Esophagus (tissue), 2 donors: ENCODE results near the gene MAPK13. TPM values are rescaled to one million over a fixed set of nuclear protein-coding genes. Genes with fewer than 3 reads are reported as not detected.
A peak's percentile ranks its signal among the peaks of the same experiment; 100 is the strongest.

ENCODE experiments used
- H3K27ac ChIP-seq, 2 donors: one replicate each; pipeline ENCODE4 v1.5.1; 2013; ENCODE audit warnings: low read depth in 2 of 2, mild to moderate bottlenecking in 2 of 2, inconsistent platforms in 1 of 2, low read length in 1 of 2, moderate library complexity in 1 of 2
- H3K27me3 ChIP-seq, 2 donors: one replicate each; pipeline ENCODE4 v1.6.1; 2013; ENCODE audit warnings: low read length in 2 of 2, control low read depth in 1 of 2, mild to moderate bottlenecking in 1 of 2; ENCODE audit not compliant: insufficient read depth in 2 of 2, control insufficient read depth in 1 of 2
- H3K36me3 ChIP-seq, 2 donors: one replicate each; pipeline ENCODE4 v1.6.1; 2013; ENCODE audit warnings: low read length in 1 of 2; ENCODE audit not compliant: control insufficient read depth in 2 of 2, insufficient read depth in 2 of 2
- H3K4me1 ChIP-seq, 2 donors: one replicate each; pipeline ENCODE4 v1.6.1; 2013; ENCODE audit warnings: low read length in 1 of 2; ENCODE audit not compliant: control insufficient read depth in 2 of 2, insufficient read depth in 2 of 2
- H3K4me3 ChIP-seq, 2 donors: one replicate each; pipeline ENCODE4 v1.5.1; 2013; ENCODE audit warnings: low read length in 2 of 2, mild to moderate bottlenecking in 2 of 2, low read depth in 1 of 2, moderate library complexity in 1 of 2
- H3K9me3 ChIP-seq, 2 donors: one replicate each; pipeline ENCODE4 v1.6.1; 2013; ENCODE audit warnings: mild to moderate bottlenecking in 2 of 2, low read depth in 1 of 2, low read length in 1 of 2, moderate library complexity in 1 of 2; ENCODE audit not compliant: control insufficient read depth in 2 of 2, insufficient read depth in 1 of 2
- WGBS, 2 donors: extraction: QIAGEN DNeasy Blood & Tissue Kit; methylation state at CpG; one replicate each; pipeline ENCODE4 v1.1.7; 2013; 5-methylcytosine and 5-hydroxymethylcytosine counted together
- polyA plus RNA-seq, 2 donors: library from polyadenylated mRNA; stranded (reverse); fragments of 200-250 nt; gene quantifications; one replicate each; pipeline ENCODE4 v1.2.3, GENCODE V29; 2013
- donor health status: healthy with polysubstance abuse.
- donor health status: Bipolar disorder and iron deficiency.

MAPK13 gene
- polyA plus RNA-seq, 2 donors = 53.3 to 91.8 TPM

DNA sequence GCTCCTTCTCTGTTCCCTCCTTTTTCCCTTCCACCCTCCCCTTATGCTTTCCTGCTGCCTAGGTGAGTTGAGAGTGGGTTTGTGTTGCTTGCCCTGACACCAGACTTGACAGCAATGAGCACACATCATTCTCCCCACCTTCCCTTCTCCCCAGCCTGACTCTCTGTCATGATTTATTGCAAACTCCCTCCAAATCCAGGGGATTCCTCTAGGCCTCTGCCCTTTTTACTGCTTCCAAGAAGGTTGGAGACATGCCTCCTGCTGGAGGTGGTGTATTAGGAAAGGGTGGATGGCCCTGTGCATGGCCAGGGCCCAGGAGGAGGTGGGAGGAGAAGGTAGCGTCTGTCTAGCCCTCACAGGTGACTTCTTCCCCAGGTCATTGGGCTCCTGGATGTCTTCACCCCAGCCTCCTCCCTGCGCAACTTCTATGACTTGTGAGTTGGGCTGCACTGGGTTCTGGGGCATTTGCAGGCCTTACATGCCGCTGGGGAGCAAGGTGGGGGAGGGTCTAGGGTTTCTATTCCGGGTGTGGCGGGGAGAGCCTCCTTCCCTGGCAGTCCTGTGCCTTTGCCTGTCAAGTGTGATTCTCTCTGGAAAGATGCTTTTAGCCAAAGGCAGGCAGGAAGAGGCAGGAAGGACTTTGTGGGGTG is 2.1 kb downstream of the MAPK13 start:
- Histone ChIP-seq H3K27me3 (no peaks in the 10 kb centered on the region), H3K9me3 (no peaks in the 10 kb centered on the region), H3K27ac (peak overlapping the region in 1 of 2 donors; percentile 94), H3K4me3 (peak overlapping the region in 1 of 2 donors; percentile 76), H3K4me1 (peaks cover 0 to 11% of the 10 kb centered on the region in 2 donors), H3K36me3 (peaks cover 0 to 19% of the 10 kb centered on the region in 2 donors)
- WGBS, 2 donors = 65 to 73% methylated on average over 5 of the region's 5 CpGs

GRCh38 chr6:36133148-36133547 is 2.8 kb downstream of the MAPK13 start:
- H3K4me3 ChIP-seq = no peak overlapping the region
- peaks cover 0 to 11% of the 10 kb centered on the region in 2 donors for H3K4me1 ChIP-seq
- WGBS, 2 donors = 83 to 86% methylated on average over 4 of the region's 4 CpGs
- H3K36me3 ChIP-seq = peaks cover 0 to 22% of the 10 kb centered on the region in 2 donors
- no peak overlapping the region for H3K27ac ChIP-seq
- no peaks in the 10 kb centered on the region for H3K9me3 ChIP-seq
- H3K27me3 ChIP-seq = no peaks in the 10 kb centered on the region

- WGBS, 2 donors = 81 to 89% methylated on average over 4 of the region's 4 CpGs
- Histone ChIP-seq H3K4me1 (peaks cover 0 to 7% of the 10 kb centered on the region in 2 donors), H3K36me3 (peaks cover 0 to 30% of the 10 kb centered on the region in 2 donors), H3K27me3 (no peaks in the 10 kb centered on the region), H3K9me3 (no peaks in the 10 kb centered on the region), H3K27ac (no peak overlapping the region), H3K4me3 (no peak overlapping the region)
Measured at GRCh38 chr6:36133912-36134311, 3.6 kb downstream of the MAPK13 start.

DNA sequence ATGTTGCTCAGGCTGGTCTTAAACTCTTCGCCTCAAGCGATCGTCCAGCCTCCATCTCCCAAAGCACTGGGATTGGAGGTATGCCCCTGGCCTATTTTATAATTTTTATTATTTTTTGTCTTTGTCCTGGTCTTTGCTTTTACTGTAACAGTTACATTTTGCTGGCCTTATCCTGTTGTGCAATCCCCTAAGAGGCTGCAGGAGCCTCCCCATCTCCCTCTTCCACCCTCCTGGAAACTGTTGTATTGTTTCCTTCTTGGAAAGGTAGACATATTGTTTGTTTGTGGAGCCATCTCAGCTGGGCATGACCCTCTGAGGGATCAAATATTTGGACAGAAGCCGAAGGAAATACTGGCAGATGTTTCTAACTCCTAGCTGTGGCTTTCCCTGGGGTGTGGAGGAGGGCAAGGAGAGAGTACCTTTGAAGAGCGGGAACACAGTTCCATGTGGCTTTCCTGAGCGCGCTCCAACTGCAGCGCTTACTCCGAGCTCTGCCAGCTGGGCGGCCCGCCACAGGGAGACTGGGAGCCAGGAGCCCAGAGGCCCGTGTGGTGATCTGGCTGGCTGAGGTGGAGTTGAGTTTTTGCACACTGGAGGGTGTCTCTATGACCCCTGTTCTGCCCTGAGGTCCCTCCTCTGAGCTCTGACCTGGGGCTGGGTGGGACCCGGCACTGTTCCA is 4.9 kb downstream of the MAPK13 start:
- Histone ChIP-seq H3K27me3 (no peaks in the 10 kb centered on the region), H3K4me1 (peaks cover 0 to 7% of the 10 kb centered on the region in 2 donors), H3K27ac (no peak overlapping the region), H3K36me3 (peaks cover 0 to 38% of the 10 kb centered on the region in 2 donors), H3K4me3 (no peak overlapping the region), H3K9me3 (no peaks in the 10 kb centered on the region)
- 67 to 68% methylated on average over 13 of the region's 13 CpGs for WGBS, 2 donors

- Histone ChIP-seq H3K27me3 (no peaks in the 10 kb centered on the region), H3K36me3 (peaks cover 0 to 38% of the 10 kb centered on the region in 2 donors), H3K4me1 (peaks cover 0 to 4% of the 10 kb centered on the region in 2 donors), H3K4me3 (no peak overlapping the region), H3K27ac (no peak overlapping the region), H3K9me3 (no peaks in the 10 kb centered on the region)
- WGBS, 2 donors = 88 to 89% methylated on average over 1 to 2 of the region's 2 CpGs
Measured at GRCh38 chr6:36136034-36136433, 5.7 kb downstream of the MAPK13 start.

GRCh38 chr6:36136551-36136950 is 6.2 kb downstream of the MAPK13 start:
- H3K4me3 ChIP-seq = no peak overlapping the region
- 96 to 97% methylated on average over 12 of the region's 12 CpGs for WGBS, 2 donors
- H3K27ac ChIP-seq = no peak overlapping the region
- H3K36me3 ChIP-seq = peaks cover 0 to 38% of the 10 kb centered on the region in 2 donors
- H3K4me1 ChIP-seq = peaks cover 0 to 4% of the 10 kb centered on the region in 2 donors
- no peaks in the 10 kb centered on the region for H3K9me3 ChIP-seq
- H3K27me3 ChIP-seq = no peaks in the 10 kb centered on the region

- 90 to 93% methylated on average over 15 of the region's 15 CpGs for WGBS, 2 donors
- Histone ChIP-seq H3K27me3 (no peaks in the 10 kb centered on the region), H3K36me3 (peaks cover 0 to 36% of the 10 kb centered on the region in 2 donors), H3K9me3 (no peaks in the 10 kb centered on the region), H3K4me3 (no peak overlapping the region), H3K4me1 (peaks cover 0 to 3% of the 10 kb centered on the region in 2 donors), H3K27ac (no peak overlapping the region)
Measured at GRCh38 chr6:36138667-36139066, 8.4 kb downstream of the MAPK13 start.

GRCh38 chr6:36139431-36139830 is 9.1 kb downstream of the MAPK13 start:
- Histone ChIP-seq H3K4me3 (no peak overlapping the region), H3K27ac (no peak overlapping the region), H3K4me1 (peaks cover 0 to 3% of the 10 kb centered on the region in 2 donors), H3K9me3 (no peaks in the 10 kb centered on the region), H3K36me3 (peaks cover 0 to 36% of the 10 kb centered on the region in 2 donors), H3K27me3 (no peaks in the 10 kb centered on the region)
- 63 to 64% methylated on average over 7 of the region's 7 CpGs for WGBS, 2 donors

- 68 to 86% methylated on average over 8 of the region's 8 CpGs for WGBS, 2 donors
- peaks cover 0 to 36% of the 10 kb centered on the region in 2 donors for H3K36me3 ChIP-seq
- H3K27ac ChIP-seq = no peak overlapping the region
- H3K27me3 ChIP-seq = no peaks in the 10 kb centered on the region
- H3K4me1 ChIP-seq = peaks cover 0 to 3% of the 10 kb centered on the region in 2 donors
- no peak overlapping the region for H3K4me3 ChIP-seq
- no peaks in the 10 kb centered on the region for H3K9me3 ChIP-seq
Measured at GRCh38 chr6:36139991-36140710, 9.8 kb downstream of the MAPK13 start.
